HG03064 (cell line): ENCODE results near the gene KRTAP29-1.
"Not testable (repeated sequence)": the region's sequence is repeated elsewhere in the genome, so short reads cannot be mapped to it uniquely, and the experiment has no call there.

Experiments
- ATAC-seq: cut with Tn5 transposase; IDR thresholded peaks from one replicate; pipeline ENCODE4 v1.9.1; 2021; ENCODE audit warnings: low read depth; ENCODE audit not compliant: unreplicated experiment

KRTAP29-1 gene

DNA sequence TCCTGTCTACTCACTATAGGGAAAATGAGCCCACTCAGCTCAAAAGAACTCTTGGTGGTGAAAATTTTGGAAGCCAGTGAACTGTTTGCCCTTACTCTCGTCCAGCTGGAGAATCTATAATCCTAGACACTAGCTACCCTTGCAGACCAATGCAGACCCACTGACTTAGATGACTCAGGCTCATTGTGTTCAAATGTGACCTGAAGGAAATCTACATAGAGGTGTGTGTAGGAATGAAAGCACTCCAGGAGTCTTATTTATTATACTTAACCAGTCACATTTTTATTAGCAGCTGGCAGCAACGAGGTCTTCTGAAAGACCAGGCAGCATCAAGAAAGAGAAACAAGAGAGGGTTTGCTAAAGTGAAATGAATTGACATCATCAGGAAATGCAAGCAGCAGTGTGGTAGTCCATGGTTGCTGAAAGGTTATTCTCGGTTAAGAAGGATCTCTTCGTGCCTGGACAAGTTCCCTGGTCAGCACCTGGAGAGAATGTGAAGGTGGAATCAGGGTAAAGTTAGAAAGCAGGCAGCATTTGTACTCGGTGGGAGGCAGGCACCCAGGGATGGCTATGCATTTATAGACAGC lies 1.4 kb downstream of the KRTAP29-1 start:
- no peak for ATAC-seq

DNA sequence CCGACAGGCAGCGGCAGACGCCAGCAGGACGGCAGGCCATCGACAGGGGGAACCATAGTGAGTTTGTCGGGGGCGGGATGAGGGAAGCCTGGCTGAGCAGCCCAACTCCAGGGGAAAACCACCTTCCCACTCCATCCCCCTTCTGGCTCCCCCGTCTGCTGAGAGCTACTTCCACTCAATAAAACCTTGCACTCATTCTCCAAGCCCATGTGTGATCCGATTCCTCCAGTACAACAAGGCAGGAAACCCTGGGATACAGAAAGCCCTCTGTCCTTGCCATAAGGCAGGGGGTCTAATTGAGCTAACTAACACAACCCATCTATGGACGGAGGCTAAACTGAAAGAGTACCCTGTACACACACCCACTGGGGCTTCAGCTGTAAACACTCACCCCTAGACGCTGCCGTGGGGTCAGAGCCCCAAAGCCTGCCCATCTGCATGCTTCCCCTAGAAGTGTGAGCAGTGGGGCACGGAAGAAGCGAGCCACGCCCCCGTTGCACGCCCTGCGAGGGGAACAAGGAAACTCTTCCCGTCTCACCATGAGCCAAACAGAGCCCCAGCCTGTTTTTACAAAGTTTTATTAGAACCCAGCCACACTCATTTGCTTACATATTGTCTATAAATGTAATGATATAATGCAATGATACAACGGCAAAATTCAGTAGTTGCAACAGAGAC lies 4.1 kb downstream of the KRTAP29-1 start:
- ATAC-seq = no peak

DNA sequence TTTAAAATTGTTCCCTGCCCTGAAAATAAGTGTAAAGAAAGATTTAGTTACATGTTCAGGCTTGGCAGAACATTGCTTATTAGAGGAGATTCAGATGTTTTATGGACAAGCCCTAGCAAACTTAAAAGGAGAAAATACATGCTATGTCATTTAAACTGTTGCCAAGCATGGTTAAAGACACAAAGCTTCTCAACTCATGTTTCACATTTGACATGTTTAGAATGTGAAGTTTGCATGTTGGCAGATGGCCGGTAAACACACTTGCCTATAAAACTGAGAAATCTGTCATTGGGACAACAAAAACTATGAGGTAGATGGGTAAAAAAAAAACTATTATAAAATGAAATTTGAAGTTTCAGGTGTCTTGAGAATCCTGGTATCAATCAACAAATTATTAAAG lies 5.8 kb downstream of the KRTAP29-1 start:
- ATAC-seq = no peak

DNA sequence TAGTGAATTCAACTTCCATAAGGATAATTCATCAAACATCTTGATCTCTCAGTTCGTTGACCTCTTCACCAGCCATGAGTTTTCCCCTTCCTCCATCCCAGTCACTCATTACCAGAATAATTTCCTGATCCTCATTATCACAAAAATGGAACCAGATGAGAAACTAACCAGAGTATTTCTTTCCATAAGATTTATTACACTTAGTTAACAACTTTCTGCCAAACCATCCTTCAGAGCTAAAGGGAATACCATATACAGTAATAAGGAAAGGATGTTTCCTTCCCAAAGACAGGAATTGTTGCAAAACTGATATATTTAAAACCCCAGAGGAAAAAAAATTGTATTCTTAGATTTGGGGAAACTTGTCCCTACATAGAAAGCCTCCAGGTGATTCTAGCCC lies 8.6 kb downstream of the KRTAP29-1 start:
- ATAC-seq = no peak

DNA sequence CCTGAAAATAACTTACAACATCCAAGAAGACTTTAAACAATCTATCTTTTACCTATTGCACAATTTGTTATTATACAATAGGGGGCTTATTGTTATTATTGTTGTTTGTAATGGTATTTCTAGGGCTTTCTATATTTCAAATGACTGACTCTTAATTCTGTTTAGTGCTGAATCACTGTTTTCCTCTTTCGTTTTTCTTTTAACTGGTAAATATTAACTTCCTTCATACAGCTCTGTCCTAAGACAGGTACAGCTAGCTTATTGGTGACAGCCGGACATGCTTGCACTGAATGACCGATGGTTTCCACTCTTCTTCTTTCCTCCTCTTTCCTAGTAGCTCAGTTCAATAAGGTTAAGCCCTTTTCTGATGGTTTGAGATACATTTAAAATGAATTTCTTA lies 15.6 kb downstream of the KRTAP29-1 start:
- no peak for ATAC-seq

DNA sequence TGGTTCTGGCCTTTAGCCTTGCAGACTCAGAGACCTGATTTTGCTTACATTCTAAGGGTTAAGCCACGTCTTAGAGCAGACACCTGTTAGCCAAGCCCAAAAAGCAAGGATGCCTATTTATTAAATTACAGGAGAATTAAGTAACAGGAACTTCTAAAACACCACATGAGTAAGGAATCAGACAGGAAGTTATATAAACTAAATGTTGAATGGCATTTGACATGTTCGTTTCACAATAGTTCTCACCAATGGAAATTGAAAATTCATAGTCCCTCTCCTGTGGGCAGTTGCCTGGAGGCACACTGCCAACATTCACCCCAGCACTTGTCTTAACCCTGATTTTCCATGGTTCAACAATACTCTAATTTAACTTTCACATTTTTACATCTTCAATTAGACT lies 18.1 kb downstream of the KRTAP29-1 start:
- ATAC-seq = no peak

DNA sequence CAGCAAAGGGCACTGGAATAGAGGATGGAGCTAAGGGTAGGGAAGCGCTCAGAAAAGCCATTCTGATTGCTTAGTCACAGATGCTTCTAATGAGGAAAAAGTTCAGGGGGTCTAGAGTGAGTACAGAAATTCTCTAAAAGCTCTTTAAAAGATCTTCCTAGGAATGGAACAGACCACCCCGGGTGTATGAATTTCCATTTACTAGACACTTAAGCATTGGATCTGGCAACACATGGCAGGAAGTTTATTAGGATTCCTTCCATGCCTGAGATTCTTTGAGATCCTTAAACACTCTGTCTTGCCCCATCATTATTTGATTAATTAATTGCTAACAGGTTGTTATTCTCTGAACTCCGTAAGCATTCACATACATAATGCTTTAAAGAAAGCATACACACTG lies 18.6 kb downstream of the KRTAP29-1 start:
- no peak for ATAC-seq

DNA sequence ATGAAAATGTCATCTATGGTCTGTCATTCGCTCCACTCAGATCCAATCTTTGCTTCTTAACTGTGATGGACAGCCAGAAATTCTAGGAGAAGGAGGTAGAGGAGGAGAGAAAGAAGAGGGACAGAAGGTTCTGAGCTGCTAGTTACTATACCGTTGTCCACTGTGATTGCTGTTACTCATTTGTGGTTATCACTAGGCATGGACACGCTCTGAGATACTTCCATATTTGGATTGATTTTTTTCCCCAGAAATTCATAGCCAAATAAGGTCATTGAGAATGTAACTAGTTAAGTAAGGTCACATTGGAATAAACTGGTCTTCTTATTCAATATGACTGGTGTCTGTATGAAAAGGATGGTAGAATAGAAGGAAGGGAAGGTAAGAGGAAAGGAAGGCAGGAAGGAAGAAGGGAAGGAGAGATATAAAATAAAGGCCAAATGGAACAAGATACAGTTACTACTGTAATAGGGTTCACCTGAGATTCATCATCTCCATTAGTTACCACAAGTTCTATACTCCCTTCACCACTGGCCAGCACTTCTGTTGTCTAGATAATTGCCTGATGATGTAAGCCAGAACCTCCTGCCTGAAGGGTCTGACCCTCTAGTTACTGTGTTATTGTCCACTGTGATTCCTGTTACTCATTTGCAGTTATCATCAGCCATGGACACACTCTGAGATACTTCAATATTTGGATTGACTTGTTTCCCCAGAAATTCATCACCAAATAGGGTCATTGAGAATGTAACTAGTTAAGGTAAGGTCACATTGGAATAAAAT lies 24.3 kb downstream of the KRTAP29-1 start:
- no peak for ATAC-seq

DNA sequence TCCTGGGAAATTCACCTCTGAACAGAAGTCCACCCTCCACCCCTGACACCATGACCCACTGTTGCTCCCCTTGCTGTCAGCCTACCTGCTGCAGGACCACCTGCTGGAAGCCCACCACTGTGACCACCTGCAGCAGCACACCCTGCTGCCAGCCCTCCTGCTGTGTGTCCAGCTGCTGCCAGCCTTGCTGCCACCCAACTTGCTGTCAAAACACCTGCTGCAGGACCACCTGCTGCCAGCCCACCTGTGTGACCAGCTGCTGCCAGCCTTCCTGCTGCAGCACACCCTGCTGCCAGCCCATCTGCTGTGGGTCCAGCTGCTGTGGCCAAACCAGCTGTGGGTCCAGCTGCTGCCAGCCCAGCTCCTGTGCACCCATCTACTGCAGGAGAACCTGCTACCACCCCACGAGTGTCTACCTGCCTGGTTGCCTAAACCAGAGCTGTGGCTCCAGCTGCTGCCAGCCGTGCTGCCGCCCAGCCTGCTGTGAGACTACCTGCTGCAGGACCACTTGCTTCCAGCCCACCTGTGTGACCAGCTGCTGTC lies 26.9 kb downstream of the KRTAP29-1 start, which contains the start of gene KRTAP9-7:
Gene KRTAP9-7, plus strand, starts transcription at position 51 of the 543 bp plus-strand sequence. Its CDS starts 0 bp downstream, at position 51.
- ATAC-seq = not testable (repeated sequence)

DNA sequence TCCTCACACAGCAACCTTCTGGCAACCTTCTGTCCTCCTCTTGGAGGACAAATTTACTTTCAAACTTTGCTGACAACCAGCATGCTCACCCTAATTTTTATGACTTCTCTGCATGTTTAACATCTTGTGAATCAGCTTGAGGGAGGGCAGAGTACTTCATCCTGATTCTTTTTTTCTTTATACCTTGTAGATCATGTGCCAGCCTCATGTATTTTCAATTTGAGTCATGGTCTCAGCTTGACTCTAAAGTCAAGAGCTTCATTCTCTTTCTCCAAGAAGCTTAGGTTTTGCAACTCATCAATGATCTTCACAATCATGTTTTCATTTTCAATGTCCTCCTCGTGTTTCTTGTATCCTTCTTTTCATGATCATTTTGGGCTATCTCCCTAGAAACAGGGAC lies 30.8 kb downstream of the KRTAP29-1 start:
- ATAC-seq = no peak

DNA sequence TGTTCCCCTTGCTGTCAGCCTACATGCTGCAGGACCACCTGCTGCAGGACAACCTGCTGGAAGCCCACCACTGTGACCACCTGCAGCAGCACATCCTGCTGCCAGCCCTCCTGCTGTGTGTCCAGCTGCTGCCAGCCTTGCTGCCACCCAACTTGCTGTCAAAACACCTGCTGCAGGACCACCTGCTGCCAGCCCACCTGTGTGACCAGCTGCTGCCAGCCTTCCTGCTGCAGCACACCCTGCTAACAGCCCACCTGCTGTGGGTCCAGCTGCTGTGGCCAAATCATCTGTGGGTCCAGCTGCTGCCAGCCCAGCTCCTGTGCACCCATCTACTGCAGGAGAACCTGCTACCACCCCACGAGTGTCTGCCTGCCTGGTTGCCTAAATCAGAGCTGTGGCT lies 31.3 kb downstream of the KRTAP29-1 start:
- ATAC-seq = not testable (repeated sequence)

DNA sequence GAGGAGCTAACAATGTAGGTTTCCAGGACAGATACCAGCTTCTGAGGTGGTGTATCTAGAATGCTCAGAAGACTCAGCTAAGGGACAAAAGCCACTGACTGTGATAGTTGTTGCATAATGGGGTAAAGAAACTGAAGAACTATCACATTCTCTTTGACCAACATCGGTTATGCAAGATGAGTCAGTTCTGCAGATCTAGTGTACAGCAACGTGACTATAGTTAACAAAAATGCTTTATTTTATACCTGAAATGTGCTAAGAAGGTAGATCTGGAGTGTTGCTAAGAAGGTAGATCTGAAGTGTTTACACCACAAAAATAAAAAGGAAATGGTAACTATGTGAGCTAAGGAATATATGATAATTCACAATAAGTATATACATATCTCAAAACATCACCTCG lies 34.9 kb downstream of the KRTAP29-1 start:
- no peak for ATAC-seq

DNA sequence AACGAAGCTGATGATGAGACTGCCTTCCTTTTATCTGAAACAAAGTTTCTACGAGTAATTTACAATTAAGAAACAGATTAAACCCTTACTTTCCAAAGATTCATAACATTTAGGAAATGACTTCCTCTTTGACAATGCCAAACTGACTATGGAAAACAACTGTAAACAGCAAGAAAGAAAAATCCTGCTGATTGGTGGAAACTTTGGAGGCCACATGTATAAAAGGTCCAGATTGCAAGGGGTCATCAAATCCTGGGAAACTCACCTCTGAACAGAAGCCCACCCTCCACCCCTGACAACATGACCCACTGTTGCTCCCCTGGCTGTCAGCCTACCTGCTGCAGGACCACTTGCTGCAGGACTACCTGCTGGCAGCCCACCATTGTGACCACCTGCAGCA lies 37.6 kb downstream of the KRTAP29-1 start, which contains the start of gene KRTAP9-6:
Gene KRTAP9-6, plus strand, starts transcription at position 301 of the 400 bp plus-strand sequence. Its CDS starts 0 bp downstream, at position 301.
- no peak for ATAC-seq

DNA sequence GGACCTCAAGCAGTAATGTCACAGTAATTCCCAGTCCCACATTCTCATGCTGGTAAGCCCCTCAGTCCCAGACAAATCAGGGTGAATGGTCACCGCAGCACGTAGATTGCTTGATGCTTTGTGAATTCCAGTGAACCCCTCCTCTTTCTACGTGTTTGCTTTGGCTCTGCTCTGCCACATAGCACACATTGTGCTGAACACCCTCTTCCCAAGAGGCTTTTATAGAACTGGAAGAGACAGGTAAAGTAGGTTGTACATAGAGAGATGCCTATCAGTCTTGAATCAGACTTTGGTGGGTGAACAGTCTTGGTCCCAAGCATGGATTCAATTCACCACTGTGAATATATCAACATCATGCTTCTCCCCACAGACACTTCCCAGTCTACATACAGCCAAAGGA lies 38.1 kb downstream of the KRTAP29-1 start:
- ATAC-seq = no peak

DNA sequence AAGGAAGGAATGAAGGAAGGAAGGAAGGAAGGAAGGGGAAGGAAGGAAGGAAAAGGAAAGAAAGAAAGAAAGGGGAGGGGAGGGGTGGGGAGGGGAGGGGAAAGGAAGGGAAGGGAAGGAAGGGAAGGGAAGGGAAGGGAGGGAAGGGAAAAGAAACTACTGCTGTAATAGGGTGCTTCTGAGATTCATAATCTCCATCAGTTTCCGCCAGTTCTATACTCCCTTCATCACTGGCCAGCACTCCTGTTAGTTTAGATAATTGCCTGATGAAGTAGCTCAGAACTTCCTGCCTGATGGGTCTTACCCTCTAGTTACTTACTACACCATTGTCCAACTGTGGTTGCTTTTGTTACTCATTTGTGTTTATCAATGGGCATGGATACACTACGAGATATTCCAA lies 39.4 kb downstream of the KRTAP29-1 start:
- no peak for ATAC-seq

DNA sequence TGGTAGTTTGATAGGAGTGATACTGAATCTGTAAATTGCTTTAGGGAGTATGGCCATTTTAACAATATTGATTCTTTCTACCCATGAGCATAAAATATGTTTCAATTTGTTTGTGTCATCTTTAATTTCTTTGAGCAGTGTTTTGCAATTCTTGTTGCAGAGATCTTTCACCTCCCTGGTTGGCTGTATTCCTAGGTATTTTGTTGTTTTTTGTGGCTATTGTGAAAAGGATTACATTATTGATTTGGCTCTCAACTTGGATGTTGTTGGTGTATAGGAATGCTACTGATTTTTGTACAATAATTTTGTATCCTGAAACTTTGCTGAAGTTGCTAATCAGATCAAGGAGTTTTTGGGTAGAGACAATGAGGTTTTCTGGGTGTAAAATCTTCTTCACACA lies 44.2 kb downstream of the KRTAP29-1 start:
- no peak for ATAC-seq

DNA sequence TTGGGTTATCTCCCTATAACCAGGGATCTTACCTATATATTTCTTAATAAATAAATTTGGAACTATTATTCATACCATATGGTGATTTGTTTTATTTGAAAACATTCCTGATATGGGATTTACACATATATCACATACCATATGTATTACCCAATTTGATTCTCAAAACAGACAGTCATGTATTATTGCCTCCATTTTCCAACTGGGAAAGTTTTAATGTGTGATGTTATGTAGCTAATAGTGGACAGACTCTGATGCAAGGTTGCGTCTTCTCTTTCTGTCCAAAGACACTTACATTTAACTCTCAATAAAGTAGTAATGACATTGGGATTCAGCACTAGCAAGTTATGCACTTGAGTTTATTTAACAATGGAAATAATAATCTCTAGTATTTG lies 46.4 kb downstream of the KRTAP29-1 start:
- ATAC-seq = no peak

DNA sequence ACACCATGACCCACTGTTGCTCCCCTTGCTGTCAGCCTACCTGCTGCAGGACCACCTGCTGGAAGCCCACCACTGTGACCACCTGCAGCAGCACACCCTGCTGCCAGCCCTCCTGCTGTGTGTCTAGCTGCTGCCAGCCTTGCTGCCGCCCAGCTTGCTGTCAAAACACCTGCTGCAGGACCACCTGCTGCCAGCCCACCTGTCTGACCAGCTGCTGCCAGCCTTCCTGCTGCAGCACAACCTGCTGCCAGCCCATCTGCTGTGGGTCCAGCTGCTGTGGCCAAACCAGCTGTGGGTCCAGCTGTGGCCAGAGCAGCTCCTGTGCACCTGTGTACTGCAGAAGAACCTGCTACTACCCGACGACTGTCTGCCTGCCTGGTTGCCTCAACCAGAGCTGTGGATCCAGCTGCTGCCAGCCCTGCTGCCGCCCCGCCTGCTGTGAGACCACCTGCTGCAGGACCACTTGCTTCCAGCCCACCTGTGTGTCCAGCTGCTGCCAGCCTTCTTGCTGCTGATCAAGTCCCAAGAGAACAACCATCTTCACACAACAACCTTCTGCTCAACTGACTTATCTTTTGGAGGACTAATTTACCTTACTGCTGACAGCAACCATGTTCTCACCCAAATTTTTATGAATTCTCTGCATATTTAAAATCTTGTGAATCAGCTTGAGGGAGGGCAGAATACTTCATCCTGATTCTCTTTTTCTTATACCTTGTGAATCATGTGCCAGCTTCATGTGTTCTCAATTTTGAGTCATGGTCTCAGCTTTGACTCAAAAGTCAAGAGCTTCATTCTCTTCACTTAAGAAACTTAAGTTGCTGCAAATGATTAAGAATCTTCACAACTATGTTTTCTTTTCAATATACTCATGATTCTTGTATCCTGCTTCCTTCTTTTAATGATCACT lies 47.0 kb downstream of the KRTAP29-1 start, which contains the start of gene KRTAP9-9:
Gene KRTAP9-9, plus strand, starts transcription at position 4 of the 910 bp plus-strand sequence.
- not testable (repeated sequence) for ATAC-seq

DNA sequence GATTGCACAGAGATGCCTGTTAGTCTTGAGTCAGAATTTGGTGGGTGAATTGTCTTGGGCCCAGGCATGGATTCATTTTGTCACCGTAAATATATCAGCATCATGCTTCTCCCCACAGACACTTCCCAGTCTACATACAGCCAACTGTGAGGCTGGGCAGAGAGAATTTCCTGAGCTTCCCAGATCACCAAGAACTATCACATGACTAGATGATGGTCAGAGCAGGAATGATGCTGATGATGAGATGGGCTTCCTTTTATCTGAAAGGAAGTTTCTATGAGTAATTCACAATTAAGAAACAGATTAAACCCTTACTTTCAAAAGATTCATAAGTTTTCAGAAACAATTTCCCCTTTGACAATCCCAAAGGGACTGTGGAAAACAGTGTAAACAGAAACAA lies 47.8 kb downstream of the KRTAP29-1 start:
- no peak for ATAC-seq
